SU-DHL-6 (cell line): ENCODE results near the gene ZC3H7A.

Experiments
- H2AFZ ChIP-seq: fragments of 200-600 bp; sonication (generic); 2 replicates; pipeline ENCODE4 v1.6.1; 2014; ENCODE audit warnings: low read depth, mild to moderate bottlenecking, moderate library complexity, mixed read lengths, antibody characterized with exemption, low read length; ENCODE audit not compliant: severe bottlenecking
- H3F3A ChIP-seq: fragments of 200-600 bp; shearing (Covaris generic); 2 replicates; pipeline ENCODE4 v1.6.0; 2016; ENCODE audit warnings: antibody characterized with exemption, mild to moderate bottlenecking; ENCODE audit not compliant: insufficient read depth
- H3K27ac ChIP-seq: fragments of 200-600 bp; sonication (generic); 2 replicates; pipeline ENCODE4 v1.5.1; 2016; ENCODE audit warnings: low read depth, mild to moderate bottlenecking, low read length, moderate library complexity, mixed read lengths
- H3K27me3 ChIP-seq: fragments of 200-600 bp; sonication (generic), shearing (Covaris generic); 2 replicates; pipeline ENCODE4 v1.6.0; 2014; ENCODE audit warnings: mild to moderate bottlenecking, low read length
- H3K36me3 ChIP-seq: fragments of 200-600 bp; sonication (generic); 2 replicates; pipeline ENCODE4 v1.6.1; 2014; ENCODE audit warnings: mild to moderate bottlenecking, low read length, mixed read lengths
- H3K4me2 ChIP-seq: fragments of 300-600, 200-600 bp; shearing (Covaris generic), sonication (generic); 2 replicates; pipeline ENCODE4 v1.6.0; 2014; ENCODE audit warnings: low read length, low read depth, mild to moderate bottlenecking; ENCODE audit not compliant: poor library complexity, severe bottlenecking
- H3K4me3 ChIP-seq: fragments of 200-600 bp; sonication (generic); 2 replicates; pipeline ENCODE4 v1.5.1; 2014; ENCODE audit warnings: antibody characterized with exemption, low read length, mild to moderate bottlenecking, mixed read lengths; ENCODE audit not compliant: insufficient read depth, poor library complexity, severe bottlenecking
- H3K79me2 ChIP-seq: fragments of 200-600 bp; sonication (generic); 2 replicates; pipeline ENCODE4 v1.6.1; 2014; ENCODE audit warnings: mild to moderate bottlenecking, low read length, moderate library complexity; ENCODE audit not compliant: insufficient read depth
- H3K9ac ChIP-seq: fragments of 200-600 bp; sonication (generic); 2 replicates; pipeline ENCODE4 v1.7.0; 2014; ENCODE audit warnings: mild to moderate bottlenecking, low read length
- H3K9me2 ChIP-seq: fragments of 200-600 bp; sonication (generic); replicated peaks from 2 replicates; pipeline ENCODE4 v1.6.1; 2014; ENCODE audit warnings: low read length; ENCODE audit not compliant: insufficient read depth
- H3K9me3 ChIP-seq: fragments of 200-600 bp; sonication (generic); 2 replicates; pipeline ENCODE4 v1.6.1; 2014; ENCODE audit warnings: low read length, mixed read lengths; ENCODE audit not compliant: insufficient read depth
- H4K20me1 ChIP-seq: fragments of 200-600 bp; sonication (generic); 2 replicates; pipeline ENCODE4 v1.6.1; 2014; ENCODE audit warnings: low read depth, mild to moderate bottlenecking, antibody characterized with exemption, low read length, moderate library complexity, mixed read lengths
- CTCF ChIP-seq: fragments of 200-600 bp; sonication (generic); IDR thresholded peaks from one replicate; pipeline ENCODE4 v1.5.1; 2017; ENCODE audit warnings: antibody characterized with exemption, mild to moderate bottlenecking, low read length, moderate library complexity; ENCODE audit not compliant: insufficient read depth, poor library complexity, severe bottlenecking
- EZH2phosphoT487 ChIP-seq: fragments of 200-600 bp; sonication (generic), shearing (Covaris generic); conservative IDR thresholded peaks from 2 replicates; pipeline ENCODE4 v1.6.1; 2018; ENCODE audit warnings: mild to moderate bottlenecking, antibody characterized with exemption, low read length, moderate library complexity, mixed read lengths

ZC3H7A gene

GRCh38 chr16:11734025-11734652, 62.9 kb downstream of the ZC3H7A start:
- no peaks in the 10 kb centered on the region for H3K27me3 ChIP-seq
- peaks cover 42% of the 10 kb centered on the region for H3K36me3 ChIP-seq
- H2AFZ ChIP-seq, result no peak overlapping the region
- no peaks in the 10 kb centered on the region for H3K9me2 ChIP-seq
- H3K9me3 ChIP-seq, result no peaks in the 10 kb centered on the region
- H4K20me1 ChIP-seq, result no peaks in the 10 kb centered on the region
- peaks cover 26% of the 10 kb centered on the region; the same call in 1 of the 2 replicates for H3F3A ChIP-seq
- peak overlapping the region; percentile 71 for H3K4me2 ChIP-seq
- H3K9ac ChIP-seq, result peak overlapping the region; percentile 31
- peak overlapping the region; percentile 88 for H3K27ac ChIP-seq
- H3K4me3 ChIP-seq, result peak overlapping the region; percentile 27
- peaks cover 78% of the 10 kb centered on the region for H3K79me2 ChIP-seq
- TF ChIP-seq EZH2phosphoT487 (no peak), CTCF (no peak)

GRCh38 chr16:11731222-11731621, 65.8 kb downstream of the ZC3H7A start:
- Histone ChIP-seq H3K36me3 (peaks cover 45% of the 10 kb centered on the region), H3K9me3 (no peaks in the 10 kb centered on the region), H3K4me3 (no peak overlapping the region), H3K27me3 (no peaks in the 10 kb centered on the region), H3K9me2 (no peaks in the 10 kb centered on the region), H2AFZ (no peak overlapping the region), H3F3A (peaks cover 21% of the 10 kb centered on the region; the same call in 1 of the 2 replicates), H3K9ac (no peak overlapping the region), H4K20me1 (no peaks in the 10 kb centered on the region), H3K79me2 (peaks cover 68% of the 10 kb centered on the region), H3K4me2 (no peak overlapping the region), H3K27ac (no peak overlapping the region; the same call in 1 of the 2 replicates)
- TF ChIP-seq EZH2phosphoT487, result no peak
- TF ChIP-seq CTCF, result no peak

GRCh38 chr16:11729787-11730186, 67.3 kb downstream of the ZC3H7A start:
- Histone ChIP-seq H3K79me2 (peaks cover 65% of the 10 kb centered on the region), H3K4me2 (no peak overlapping the region), H4K20me1 (no peaks in the 10 kb centered on the region)

More at GRCh38 chr16:11729787-11730186, 67.3 kb downstream of the ZC3H7A start:
- peaks cover 38% of the 10 kb centered on the region for H3K36me3 ChIP-seq
- H3K9me2 ChIP-seq, result no peaks in the 10 kb centered on the region
- H3K27ac ChIP-seq, result no peak overlapping the region
- no peak overlapping the region for H2AFZ ChIP-seq
- H3F3A ChIP-seq, result peaks cover 18% of the 10 kb centered on the region; the same call in 1 of the 2 replicates
- no peaks in the 10 kb centered on the region for H3K27me3 ChIP-seq
- H3K4me3 ChIP-seq, result no peak overlapping the region
- no peak overlapping the region for H3K9ac ChIP-seq
- H3K9me3 ChIP-seq, result no peaks in the 10 kb centered on the region
- TF ChIP-seq EZH2phosphoT487 (no peak), CTCF (no peak)
